Activated T-cell treated with anti-CD3 and anti-CD28 coated beads, Interleukin-2, amount 50 U/mL, for 4 hours (primary cell): Measurements from ENCODE around the gene SPACA9. TPM values are rescaled to one million over a fixed set of nuclear protein-coding genes. Genes with fewer than 3 reads are reported as not detected.

Experiments used
- ATAC-seq, 2 donors: fragments of 200-7000 bp; cut with Tn5 transposase; one replicate each; pipeline ENCODE4 v1.10.0; 2021
- DNase-seq: peaks from one replicate; pipeline ENCODE4 v3.0.0-alpha.2; 2020
- H3K27me3 Mint-ChIP-seq: one replicate; pipeline ENCODE4 v1.8.0; 2021; ENCODE audit warnings: low read depth, mixed read lengths
- H3K36me3 Mint-ChIP-seq: one replicate; pipeline ENCODE4 v1.8.0; 2022; ENCODE audit warnings: mixed read lengths; ENCODE audit not compliant: insufficient read depth
- H3K4me1 Mint-ChIP-seq: one replicate; pipeline ENCODE4 v1.8.0; 2021; ENCODE audit warnings: low read depth, mixed read lengths
- H3K4me3 Mint-ChIP-seq: one replicate; pipeline ENCODE4 v1.8.0; 2021; ENCODE audit warnings: mild to moderate bottlenecking, moderate library complexity, mixed read lengths
- H3K9me3 Mint-ChIP-seq: one replicate; pipeline ENCODE4 v1.8.0; 2021; ENCODE audit warnings: mixed read lengths
- total RNA-seq, 3 donors: library from RNA; stranded (reverse); gene quantifications; one replicate each; pipeline ENCODE4 v1.2.1, GENCODE V29; 2021

The SPACA9 gene
- total RNA-seq, 3 donors from 2014 or later = 0.42 to 0.82 (median 0.73) TPM

DNA sequence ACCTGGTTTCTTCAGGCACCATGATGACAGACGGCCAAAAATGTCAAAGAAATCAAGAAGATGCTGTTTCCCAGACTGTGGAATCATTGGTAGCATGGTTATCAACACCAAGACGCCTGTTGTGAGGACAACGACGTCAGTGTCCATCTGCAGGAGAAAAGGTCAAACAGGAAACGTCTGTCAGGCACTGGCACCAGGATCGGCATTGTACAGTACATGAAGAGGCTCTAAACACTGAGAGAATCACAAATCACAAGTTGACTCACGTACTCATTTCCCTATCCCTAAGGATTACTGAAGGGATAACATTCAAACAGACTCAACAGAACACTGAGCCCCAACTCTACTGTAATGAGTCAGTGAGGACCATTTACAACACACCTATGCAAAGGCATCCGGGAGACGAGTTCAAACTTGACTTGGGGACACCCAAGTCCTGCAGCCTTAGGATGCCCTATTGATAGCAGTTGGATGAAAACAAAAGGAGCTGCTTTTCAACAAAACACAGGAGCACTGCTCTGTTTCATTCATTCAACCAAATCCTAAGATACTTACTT is 44.7 kb downstream of the SPACA9 start:
- no peak overlapping the region for H3K4me3 Mint-ChIP-seq
- no peaks in the 10 kb centered on the region for H3K9me3 Mint-ChIP-seq
- H3K27me3 Mint-ChIP-seq = no peaks in the 10 kb centered on the region
- DNase-seq (no peak), ATAC-seq (no peak)
- no peaks in the 10 kb centered on the region for H3K4me1 Mint-ChIP-seq
- peaks cover 51% of the 10 kb centered on the region for H3K36me3 Mint-ChIP-seq

DNA sequence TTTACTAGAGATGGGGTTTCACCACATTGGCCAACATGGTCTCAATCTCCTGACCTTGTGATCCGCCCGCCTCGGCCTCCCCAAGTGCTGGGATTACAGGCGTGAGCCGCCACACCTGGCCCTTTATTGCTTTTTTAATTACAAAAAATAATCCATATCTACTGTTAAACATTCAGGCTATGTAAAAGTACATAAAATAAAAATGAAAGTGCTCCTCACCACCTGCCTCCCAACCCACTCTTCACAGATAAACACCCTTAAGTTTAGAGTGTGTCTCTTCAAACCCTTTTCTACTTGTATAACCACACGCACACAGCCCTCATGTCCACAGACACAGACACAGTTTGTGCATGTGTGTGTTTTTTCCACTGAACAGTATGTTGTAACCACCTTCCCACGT is 49.0 kb downstream of the SPACA9 start:
- H3K4me1 Mint-ChIP-seq = no peaks in the 10 kb centered on the region
- H3K4me3 Mint-ChIP-seq = no peak overlapping the region
- peaks cover 38% of the 10 kb centered on the region for H3K36me3 Mint-ChIP-seq
- H3K9me3 Mint-ChIP-seq = no peaks in the 10 kb centered on the region
- no peak for DNase-seq
- H3K27me3 Mint-ChIP-seq = no peaks in the 10 kb centered on the region
- no peak for ATAC-seq

DNA sequence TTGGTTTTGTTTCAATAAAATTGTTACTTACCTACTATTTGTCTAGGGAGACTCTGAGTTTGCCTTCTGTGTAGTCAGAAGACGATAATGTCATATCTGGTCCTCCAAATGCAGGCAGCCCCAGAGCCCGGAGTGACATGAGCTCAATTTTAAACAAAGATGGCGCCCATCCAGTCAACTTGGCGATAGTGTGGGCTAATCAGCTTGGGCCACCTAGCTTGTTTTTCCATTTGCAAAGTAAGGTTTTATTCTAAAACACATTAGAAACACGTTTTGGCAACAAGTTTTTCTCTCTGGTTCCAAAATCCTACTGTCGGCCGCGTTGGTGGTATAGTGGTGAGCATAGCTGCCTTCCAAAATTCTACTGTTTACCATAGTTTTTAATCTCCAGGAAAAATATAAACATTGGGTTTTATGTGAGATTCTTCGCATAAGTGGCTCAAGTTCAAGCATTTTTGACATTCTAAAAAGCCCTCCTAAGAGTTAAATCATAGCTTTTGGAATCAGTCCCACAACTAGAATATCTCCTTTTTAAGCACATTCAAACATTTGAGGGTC is 52.6 kb downstream of the SPACA9 start:
- H3K4me1 Mint-ChIP-seq = no peaks in the 10 kb centered on the region
- H3K36me3 Mint-ChIP-seq = peaks cover 37% of the 10 kb centered on the region
- ATAC-seq = no peak
- no peak for DNase-seq
- H3K4me3 Mint-ChIP-seq = no peak overlapping the region
- no peaks in the 10 kb centered on the region for H3K9me3 Mint-ChIP-seq
- no peaks in the 10 kb centered on the region for H3K27me3 Mint-ChIP-seq

DNA sequence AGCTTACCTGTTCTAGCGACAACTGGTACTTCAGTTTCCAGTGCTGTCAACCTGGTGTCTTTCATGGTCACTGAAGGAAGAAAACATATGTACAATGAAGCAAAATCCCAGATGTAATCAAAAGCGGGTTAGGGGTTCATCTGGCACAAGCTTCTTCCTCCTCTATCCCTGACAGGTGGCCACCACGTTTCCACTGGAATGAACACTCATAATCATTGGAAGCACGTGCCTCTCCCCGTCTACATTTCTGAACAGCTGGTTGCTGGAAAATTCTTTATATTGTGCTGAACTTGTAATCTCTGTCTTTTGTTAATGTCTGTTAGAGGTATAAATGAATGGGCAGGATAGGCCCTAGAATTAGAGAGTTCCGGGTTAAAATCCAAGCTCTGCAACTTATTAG is 56.3 kb downstream of the SPACA9 start:
- no peak overlapping the region for H3K4me3 Mint-ChIP-seq
- H3K36me3 Mint-ChIP-seq = peaks cover 26% of the 10 kb centered on the region
- ATAC-seq (no peak), DNase-seq (no peak)
- no peaks in the 10 kb centered on the region for H3K4me1 Mint-ChIP-seq
- no peaks in the 10 kb centered on the region for H3K27me3 Mint-ChIP-seq
- no peaks in the 10 kb centered on the region for H3K9me3 Mint-ChIP-seq

DNA sequence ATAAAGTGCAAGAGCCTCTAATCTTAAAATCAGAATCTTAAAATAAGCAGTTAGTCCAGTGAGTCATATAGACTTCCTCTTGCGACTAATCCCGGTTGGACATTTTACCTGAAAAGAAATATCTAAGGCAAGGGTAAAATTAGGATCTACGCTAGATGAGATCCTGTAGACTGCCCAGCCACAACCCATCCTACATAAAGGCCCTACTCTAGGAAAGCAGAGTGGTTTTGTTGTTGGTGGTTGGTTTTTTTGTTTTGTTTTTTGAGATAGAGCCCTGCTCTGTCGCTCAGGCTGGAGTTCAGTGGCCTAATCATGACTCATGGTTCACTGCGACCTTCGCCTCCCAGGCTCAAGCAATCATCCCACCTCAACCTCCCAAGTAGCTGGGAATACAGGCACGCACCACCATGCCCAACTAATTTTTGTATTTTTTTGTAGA is 58.8 kb downstream of the SPACA9 start:
- Mint-ChIP-seq H3K36me3 (peaks cover 19% of the 10 kb centered on the region), H3K9me3 (no peaks in the 10 kb centered on the region), H3K4me1 (peaks cover 5% of the 10 kb centered on the region), H3K27me3 (no peaks in the 10 kb centered on the region), H3K4me3 (no peak overlapping the region)
- no peak for ATAC-seq
- DNase-seq = no peak

DNA sequence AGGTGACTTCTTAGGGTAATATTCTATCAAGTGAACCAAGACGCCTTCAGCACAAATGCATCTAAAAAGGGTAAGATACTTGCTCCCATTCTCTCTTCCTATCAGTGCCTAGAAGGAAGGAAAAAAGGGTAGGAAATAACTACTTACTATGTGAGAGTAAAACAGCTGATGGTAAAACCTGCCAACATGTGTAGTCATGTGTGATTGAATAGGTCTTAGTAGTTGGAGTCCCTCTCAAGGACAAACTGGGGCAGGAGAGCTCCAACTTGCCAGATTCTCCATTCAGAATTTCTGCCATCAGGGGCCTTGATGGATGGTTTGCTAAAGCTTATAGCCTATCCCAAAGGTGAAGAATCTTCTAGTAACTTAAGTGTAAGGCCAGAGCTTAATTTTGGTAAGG is 60.5 kb downstream of the SPACA9 start:
- ATAC-seq = no peak
- H3K4me3 Mint-ChIP-seq = no peak overlapping the region
- H3K27me3 Mint-ChIP-seq = no peaks in the 10 kb centered on the region
- peaks cover 11% of the 10 kb centered on the region for H3K36me3 Mint-ChIP-seq
- DNase-seq = no peak
- H3K4me1 Mint-ChIP-seq = peaks cover 20% of the 10 kb centered on the region
- H3K9me3 Mint-ChIP-seq = no peaks in the 10 kb centered on the region

Other genes starting within 250 kb of the SPACA9 start
- 10 to 100 TPM; 41.0 to 44.8 (median 41.3) TPM for gene DDX31, start 208.9 kb upstream of the SPACA9 start, total RNA-seq
- 10 to 100 TPM; 18.5 to 22.5 (median 22.0) TPM for gene GTF3C4, start 208.4 kb upstream of the SPACA9 start, total RNA-seq
- gene AK8, start 614 bp upstream of the SPACA9 start, total RNA-seq = not detected
- 10 to 100 TPM; 23.6 to 26.8 (median 24.0) TPM for gene TSC1, start 65.7 kb downstream of the SPACA9 start, total RNA-seq
- gene GFI1B, start 99.8 kb downstream of the SPACA9 start, total RNA-seq = under 1 TPM; 0.16 to 0.87 (median 0.56) TPM
- gene GTF3C5, start 152.1 kb downstream of the SPACA9 start, total RNA-seq = 10 to 100 TPM; 80.4 to 86.8 (median 83.6) TPM
- 1 to 10 TPM; 3.1 to 4.7 (median 3.9) TPM for gene CEL, start 183.1 kb downstream of the SPACA9 start, total RNA-seq
- gene RALGDS, start 242.3 kb downstream of the SPACA9 start, total RNA-seq = 10 to 100 TPM; 43.2 to 46.7 (median 45.2) TPM